NCI-H774 (cell line): ENCODE results near the gene ASIC2.

Source experiments
- DNase-seq: peaks from one replicate; lab custom pipeline; 2025; lab: John Stamatoyannopoulos, UW

Gene ASIC2

DNA sequence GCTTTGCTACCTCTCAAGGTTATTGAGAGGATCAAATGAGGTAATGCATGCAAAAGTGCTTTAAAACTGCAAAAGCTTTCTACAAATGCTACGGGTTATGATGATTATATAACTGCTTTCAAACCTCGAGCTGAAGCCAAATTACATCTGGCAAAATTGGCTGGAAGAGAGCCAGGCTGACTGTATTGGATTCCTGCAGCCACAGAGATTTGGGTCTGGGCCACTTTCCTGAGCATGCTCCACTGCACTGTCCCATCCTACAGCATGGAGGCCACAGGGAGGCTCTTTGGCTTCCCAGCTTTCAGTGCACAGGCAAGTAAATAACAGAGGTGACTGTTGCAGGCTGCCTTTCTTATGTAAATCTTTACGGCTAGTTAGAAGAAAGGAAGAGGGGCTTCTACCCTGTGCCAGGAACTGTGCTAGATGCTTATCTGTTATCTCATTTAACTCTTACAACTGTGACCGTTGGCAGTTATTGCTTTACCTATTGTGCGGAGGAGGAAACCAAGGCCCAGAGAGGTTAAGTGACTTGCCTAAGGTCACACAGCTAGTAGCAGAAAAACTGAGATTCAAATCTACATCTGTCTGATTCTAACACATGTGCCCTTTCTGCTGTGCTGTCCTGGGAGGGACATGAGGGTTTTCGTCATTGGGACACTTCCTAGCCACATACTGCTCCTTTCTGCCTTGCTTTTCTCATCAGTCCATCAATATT, 179.7 kb downstream of the ASIC2 start:
- DNase-seq: no peak

DNA sequence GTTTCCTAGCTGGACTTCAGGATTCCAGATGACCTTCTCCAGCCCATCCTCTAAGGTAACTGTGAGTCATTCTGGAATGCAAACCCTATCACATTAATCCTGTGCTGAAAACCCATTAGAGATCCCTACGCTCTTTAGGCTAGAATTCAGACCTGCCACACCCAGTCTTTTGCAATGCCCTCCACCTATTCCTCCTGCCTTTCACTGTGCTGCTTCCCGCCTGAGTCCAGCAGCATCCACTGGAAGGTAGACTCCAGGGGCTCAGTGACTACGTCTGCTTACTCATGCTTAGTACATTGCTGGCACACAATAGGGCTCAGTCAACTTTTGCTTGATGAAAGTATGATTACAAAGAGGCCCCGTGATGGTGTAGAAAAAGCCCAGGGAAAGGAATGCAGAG, 180.3 kb downstream of the ASIC2 start:
- no peak for DNase-seq

DNA sequence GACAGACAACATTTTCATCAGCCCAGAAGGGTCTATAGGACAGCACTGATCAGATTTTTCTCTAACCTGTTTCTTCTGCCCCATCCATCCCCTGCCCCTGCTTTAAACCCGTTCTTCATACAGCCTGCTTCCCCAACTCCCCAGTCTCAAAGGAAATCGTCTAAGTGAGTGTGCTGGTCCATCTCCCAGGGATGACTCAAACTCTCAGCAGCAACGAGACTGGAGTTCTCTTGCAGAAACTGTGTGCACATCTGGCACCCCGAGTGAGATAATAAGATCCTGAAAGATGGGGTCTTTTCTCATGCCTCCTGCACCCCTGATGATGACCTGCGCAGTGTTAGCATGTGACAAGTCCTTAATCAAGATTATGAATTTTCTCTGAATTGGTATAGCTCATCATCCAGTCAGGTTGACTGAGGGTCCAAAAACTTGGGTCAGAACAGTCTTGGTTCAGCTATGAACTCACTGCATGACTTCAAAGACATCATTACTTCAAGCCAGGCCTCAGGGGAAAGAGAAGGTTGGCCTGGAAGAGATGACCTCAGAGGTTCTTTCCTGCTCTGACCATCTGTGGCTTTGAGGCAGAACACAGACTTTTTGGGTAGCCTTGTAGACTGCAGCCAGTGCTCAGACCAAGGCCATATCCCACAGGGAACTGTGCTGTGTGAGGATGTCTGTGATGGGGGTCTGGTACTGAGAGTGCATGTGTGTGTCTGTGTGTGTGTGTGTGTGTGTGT, 183.6 kb downstream of the ASIC2 start:
- no peak for DNase-seq

DNA sequence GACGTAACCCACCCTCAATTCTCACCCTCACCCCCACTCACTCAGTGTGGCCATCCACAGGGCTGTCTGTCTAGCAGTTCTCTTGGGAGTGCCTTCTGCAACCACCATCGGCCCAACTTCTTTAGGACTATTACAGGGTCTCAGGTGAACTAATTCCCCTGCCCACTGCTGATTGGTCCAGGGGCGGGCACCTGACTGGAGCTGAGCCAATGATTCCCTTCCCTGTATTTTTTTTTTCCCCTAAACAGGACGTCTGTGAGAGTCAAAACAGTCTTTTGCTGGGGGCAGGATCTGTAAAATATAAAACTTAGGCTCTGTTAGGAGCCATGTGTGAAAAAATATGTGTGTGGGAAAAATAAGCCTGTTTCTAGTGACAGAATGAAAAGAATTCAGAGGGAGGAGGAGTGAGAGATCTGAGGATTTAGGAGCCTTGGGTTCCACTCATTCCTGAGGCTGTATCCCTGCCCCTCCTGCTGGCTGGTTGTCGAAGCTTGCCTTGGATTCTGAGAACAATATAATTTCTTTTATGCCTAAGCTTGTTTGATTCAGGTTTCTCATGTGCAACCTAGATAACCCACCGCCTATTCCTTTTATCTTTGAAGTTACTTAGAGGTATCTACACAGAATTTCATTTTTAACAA, 186.4 kb downstream of the ASIC2 start:
- DNase-seq: no peak

DNA sequence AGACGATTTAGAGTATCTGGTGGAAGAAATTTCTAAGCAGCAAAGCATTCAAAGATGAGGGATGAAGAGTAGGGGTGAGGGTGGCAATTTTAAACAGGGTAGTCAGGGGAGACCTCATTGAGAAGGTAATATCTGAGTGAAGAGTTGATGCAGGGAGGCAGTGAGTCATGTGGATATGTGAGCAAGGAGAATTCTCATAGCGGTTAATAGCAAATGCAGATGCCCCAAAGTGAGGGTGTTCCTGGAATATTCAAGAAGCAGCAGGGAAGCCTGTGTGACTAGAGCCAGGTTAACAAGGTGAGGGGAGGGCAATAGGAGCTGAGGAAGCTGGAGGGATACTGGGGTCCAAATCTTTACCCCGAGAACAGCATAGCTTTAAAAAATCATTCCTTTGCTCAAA, 187.2 kb downstream of the ASIC2 start:
- DNase-seq: no peak

DNA sequence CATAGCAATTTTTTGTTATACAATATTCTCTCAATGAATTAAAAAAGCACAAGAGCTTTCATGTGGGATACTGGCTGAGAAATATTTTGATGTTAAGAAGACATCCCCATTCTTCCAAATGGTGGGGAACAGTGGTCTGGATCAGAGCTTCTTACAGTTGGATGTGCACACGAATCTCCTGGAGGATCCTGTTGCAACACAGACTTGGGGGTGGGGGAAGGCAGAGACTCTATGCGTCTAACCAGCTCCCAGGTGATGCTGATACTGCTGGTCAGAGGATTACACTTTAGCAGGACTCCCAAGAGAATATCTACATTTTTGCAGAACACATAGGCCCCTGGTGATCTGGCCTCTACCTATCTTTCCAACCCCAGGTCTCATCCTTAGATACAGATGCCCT, 193.2 kb downstream of the ASIC2 start:
- no peak for DNase-seq

DNA sequence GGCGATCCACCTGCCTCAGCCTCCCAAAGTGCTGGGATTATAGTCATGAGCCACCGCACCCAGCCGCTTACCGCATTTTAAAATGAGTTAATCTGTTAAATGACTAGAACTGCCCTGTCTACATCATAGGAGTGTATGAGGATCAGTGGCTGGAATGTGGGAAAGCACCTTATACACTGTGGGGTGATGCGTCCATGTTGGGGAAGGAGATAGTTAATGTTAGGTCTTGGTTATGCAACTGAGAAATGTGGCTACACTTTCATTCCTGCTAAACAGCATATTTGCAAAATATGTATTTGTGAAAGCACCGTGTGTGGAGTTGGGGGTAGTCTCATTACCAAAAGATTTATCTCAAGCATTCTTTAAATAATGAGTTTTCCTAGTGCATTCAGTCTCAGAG, 193.8 kb downstream of the ASIC2 start:
- no peak for DNase-seq

DNA sequence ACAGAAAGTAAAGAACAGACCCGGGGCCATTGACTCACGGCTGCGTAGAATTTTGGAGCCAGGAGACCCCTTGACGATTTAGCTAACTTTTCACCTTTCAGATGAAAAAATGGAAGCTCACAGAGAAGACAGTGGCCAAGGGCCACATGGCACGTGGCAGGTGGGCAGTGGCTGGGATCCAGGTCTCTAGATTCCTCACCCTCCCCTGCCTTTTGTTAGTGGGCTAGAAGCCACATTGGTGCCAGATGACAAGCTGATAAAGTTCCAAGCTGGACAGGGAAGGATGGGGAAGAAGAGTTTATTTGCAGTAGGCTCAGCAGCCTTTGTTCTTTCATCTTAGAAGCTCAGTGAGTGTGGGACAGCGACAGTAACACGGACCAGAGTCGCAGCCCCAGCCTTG, 195.7 kb downstream of the ASIC2 start:
- DNase-seq: no peak

DNA sequence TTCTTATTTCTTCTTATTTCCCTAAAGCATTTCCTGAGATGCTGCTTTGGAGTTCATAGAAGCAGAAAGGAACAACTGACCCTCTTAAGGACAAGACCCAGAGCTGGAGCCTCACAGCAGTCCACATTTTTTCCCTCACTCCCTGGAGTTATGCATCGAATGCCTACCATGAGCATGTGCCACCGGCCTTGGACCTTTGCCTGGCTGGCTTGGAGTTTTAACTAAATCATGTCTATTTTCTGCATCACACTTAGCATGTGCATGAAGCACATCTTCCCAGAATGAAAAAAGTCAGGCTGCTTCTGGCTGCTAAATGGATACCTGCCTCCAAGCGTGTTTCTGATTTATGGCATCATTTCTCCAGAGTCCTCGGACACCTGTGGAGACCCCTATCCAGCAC, 196.9 kb downstream of the ASIC2 start:
- DNase-seq: no peak

DNA sequence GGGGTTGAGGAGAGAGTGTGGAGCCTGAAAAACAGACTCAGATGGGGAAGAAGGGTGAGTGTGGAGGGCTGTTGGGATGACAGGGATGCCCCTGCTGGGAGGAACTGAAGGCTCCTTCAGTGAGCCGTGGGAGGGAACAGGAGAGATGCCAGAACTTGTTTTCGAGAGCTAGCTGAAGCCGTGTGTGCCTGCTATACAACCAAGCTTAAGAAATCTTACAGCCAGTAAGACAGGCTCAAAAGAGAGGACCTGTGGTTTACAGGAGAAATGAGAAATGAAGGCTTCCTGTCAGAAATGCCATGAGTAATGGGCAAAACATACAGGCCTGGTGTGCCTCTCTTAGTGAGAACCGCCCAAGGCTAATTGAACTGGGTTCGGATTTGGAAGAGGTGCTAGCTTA, 201.8 kb downstream of the ASIC2 start:
- DNase-seq: no peak

DNA sequence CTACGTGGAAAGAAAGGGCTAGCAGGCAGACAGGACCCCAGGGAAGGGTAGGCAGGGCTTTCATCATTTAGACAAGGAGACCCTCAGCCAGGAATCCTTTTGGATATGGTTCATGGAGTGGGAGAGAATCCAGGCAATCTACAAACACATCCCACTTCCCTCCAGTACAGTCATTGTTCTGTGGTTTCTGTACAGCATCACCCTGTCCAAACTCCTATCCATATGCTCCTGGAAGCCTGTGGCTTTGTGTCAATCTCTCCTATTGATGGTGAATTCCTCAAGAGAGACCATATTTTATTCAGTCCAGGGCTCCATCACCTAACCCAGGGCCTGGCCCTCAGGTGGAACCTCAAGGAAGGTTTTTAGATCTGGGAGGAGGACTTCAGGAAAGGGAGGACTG, 202.3 kb downstream of the ASIC2 start:
- no peak for DNase-seq

DNA sequence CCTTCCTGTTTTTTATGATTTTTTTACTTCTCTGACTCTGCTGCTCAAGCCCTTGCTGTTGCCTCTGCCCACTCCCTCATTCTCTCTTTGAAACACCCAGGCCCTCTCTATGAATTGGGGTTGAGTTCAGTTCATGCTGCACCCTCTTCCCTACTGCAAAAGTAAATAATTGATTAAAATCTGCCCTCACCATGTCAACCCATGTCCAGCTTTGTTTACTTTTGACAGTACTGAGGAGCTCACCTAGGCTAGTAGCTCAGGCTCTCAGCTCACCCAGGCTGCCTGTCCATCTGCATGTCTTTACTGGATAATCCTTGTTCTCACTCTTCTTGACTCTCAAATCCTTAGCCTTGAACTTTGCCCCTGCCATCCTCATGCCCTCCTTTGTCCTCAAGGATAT, 206.2 kb downstream of the ASIC2 start:
- DNase-seq: peak; percentile 25

DNA sequence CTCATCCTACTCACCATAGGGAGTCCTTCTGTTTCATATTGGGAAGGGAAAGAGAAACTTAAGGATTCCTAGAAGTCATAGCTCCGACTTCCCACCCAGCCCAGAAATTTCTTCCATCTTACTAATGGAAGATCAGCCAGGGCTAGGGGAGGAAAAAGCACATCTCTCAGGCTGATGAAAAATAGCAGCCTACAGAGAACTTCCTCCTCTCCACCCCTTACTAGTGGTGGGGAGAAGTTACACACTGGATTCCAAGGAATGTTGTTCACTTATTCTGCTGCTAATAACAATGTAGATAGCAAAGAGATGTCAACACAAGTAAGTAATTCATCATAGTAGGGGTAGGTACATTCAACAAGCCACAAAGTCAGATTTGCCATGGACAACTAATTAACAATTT, 207.1 kb downstream of the ASIC2 start:
- no peak for DNase-seq

DNA sequence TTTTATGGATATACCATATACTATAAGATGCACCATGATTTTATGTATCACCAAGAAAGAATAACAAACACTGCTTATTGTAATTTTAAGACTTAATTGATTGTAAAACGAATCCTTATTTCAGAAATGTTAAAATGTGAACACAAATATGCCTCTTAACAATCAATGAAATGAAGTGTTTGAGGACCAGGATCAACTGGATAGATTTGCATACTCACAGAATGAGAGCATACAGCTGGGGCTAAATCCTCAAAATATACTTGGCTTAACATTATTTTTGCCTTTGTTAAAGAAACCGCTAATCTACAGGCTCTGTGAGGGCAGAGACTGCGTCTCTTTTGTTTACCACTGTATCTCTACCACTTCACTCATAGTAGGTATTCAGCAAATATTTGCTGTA, 207.8 kb downstream of the ASIC2 start:
- DNase-seq: no peak

DNA sequence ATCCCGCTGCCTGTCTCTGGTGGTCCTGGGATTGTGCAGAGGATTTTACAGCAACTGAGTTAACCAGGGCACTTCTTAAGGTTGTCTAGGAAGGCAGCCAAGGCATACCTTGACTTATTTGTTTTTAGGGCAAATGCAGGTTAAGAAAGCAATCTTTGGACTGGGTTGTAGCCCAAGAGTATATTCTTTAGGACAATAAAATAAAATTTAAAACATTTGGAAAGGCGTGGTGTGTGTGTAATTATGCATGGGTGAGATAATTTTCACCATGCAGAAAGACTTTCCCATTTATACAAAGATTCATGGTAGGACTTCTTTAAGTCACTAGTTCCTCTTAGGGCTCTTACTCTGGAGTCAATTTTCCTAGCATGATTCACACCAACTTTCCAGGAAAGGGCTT, 208.3 kb downstream of the ASIC2 start:
- no peak for DNase-seq

DNA sequence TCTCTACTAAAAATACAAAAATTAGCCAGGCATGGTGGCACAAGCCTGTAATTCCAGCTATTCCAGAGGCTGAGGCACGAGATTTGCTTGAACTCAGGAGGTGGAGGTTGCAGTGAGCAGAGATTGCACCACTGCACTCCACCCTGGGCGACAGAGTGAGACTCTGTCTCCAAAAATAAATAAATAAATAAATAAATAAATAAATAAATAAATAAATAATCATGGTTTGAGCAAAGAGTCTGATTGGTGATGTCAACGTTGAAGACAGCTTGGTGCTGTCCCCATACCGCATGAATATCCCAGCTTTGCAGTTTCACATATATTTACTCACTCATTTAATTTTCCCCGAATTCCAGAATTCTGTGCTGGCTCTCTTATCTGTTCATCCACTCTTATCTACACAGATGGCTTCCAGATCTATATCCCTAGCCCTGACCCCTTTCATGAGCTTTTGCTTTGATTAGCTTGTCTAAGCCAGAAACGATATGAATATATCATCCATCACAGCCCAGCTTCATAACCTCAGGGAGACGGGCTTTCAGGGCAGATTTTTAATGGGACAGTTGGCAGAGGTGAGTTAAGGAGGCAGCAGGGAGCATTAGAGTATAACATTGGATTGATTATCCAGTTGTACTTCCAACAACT, 210.4 kb downstream of the ASIC2 start:
- DNase-seq: no peak

DNA sequence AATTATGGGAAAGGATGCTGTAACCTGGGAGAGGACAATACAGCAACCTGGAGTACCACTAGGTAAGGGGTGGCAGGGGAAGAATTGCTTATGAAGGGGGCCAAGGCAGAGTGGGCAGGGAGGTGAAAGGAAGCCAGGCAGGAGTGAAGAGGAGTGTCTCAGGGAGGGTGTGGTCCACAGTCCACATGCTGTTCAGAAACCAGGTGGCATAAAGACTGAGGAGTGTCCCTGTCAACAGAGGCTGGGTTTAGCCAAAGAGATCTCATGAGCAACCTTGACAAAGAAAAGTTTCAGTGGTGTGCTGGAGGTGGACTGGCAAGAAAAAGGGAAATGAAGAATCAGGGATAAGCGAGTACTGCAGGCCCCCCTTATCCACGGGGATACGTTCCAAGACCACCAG, 213.0 kb downstream of the ASIC2 start:
- DNase-seq: no peak

DNA sequence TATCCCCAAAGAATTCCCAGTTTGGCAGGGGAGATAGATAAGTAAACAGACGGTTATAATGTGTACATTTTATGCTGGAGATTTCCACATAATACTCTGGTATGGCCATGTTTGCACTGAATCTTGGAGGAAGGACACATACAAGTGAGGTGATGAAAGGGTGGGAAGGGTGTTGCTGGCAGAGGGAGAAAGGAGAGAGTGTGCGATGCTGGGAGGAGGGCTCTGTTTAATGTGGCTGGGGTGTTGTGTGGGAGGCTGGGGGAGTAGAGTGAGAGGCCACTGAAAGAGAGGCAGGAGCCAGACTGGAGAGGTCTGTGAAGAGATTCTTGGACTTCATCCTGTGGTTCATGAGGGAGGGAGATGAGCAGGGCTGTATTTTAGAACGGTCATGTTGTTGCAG, 213.9 kb downstream of the ASIC2 start:
- DNase-seq: no peak

DNA sequence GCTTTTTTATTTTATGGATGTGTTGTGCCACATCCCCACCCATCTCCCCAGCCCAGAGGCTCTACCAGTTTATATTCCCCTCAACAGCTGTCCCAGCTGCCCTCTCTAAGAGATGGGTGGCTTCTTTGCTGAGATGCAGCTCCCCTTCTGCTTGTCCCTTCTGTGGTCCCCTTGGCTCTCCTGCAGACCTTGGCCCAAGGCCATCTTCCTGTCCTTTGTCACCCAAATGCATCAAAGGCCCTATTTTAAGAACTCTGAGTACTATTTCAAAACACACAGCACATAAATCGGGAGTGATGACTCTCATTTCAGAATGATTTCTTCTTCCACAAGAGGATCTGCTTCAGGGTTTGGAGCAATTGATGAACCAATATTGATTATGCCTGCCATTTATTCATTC, 216.1 kb downstream of the ASIC2 start:
- DNase-seq: no peak

DNA sequence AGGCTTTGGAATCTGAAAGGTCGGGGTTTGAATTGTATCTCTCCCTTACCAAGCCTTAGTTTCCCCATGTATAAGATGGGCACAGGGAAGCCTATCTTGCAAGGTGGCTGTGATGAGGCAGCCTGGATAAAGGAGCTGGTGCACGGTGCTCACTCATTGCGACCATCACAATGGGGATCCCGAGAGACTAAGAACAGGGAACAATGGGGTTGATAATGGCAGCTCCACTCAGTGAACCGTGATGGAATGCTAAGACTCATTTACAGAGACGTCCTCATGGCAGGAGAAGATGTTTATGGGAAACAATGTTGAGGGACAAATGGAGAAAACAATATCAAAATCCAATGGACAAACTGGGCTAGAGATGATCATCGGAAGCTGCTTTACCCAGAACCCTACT, 219.7 kb downstream of the ASIC2 start:
- no peak for DNase-seq

DNA sequence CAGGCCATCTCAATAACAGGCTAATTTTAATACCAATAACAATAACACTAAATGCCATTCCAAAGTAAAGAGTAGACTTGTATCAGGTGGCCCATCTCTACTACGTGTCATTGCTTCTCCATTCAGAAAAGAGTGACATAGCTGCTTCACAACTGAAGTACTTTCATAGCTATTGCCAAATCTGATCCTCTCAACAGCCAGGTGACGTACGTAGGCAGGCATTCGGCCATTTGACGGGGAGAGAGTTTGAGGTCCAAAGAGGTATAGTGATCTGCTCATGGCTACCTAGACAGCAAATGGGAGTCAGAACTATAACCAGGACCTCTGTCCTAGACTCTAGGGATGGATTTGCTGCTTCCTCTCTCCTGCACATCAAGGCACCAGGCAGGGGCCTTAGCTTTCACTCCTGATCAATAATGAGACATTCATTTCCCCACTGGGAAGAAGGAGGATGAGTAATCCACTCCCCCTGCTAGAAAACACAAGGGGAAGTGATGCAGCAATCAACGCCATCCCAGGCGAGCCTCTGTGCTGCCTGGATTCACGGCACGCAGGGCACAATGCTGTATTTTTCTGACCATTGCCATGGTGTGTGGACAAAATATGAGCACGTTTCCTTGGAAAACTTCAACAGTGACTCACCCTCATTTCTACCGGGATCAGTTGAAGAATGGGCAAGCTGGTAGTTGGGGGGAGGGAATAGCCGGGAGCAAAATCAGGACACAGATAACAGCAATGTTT, 220.5 kb downstream of the ASIC2 start:
- DNase-seq: no peak

DNA sequence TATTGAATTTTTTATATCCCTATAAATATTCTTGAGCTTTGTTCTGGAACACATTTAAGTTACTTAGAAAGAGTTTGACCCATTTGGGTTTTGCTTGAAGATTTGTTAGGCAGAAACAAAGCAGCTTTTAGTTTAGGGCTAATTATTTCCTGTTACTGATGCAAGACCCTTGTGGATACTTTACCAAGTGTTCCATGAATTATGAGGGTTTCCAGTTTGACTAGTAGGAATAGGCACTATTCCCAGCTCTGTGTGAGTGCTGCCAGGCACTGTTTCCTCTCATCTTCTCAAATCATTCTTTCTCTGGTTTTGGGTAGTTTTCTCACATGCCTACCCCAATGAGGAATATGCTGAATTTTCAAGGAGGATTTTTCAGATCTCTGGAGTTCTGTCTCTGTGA, 221.4 kb downstream of the ASIC2 start:
- no peak for DNase-seq
